ENCODE results near the gene ZAP70.

ZAP70 gene

GRCh38 chr2:97774425-97774824 lies 61.0 kb downstream of the ZAP70 start:
- TF ChIP-seq, protein P1, sequence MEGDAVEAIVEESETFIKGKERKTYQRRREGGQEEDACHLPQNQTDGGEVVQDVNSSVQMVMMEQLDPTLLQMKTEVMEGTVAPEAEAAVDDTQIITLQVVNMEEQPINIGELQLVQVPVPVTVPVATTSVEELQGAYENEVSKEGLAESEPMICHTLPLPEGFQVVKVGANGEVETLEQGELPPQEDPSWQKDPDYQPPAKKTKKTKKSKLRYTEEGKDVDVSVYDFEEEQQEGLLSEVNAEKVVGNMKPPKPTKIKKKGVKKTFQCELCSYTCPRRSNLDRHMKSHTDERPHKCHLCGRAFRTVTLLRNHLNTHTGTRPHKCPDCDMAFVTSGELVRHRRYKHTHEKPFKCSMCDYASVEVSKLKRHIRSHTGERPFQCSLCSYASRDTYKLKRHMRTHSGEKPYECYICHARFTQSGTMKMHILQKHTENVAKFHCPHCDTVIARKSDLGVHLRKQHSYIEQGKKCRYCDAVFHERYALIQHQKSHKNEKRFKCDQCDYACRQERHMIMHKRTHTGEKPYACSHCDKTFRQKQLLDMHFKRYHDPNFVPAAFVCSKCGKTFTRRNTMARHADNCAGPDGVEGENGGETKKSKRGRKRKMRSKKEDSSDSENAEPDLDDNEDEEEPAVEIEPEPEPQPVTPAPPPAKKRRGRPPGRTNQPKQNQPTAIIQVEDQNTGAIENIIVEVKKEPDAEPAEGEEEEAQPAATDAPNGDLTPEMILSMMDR (IDR thresholded peaks at IDR 0.05; ENCODE audit: borderline replicate concordance, insufficient read depth, low read depth, low read length): peak; percentile 61

DNA sequence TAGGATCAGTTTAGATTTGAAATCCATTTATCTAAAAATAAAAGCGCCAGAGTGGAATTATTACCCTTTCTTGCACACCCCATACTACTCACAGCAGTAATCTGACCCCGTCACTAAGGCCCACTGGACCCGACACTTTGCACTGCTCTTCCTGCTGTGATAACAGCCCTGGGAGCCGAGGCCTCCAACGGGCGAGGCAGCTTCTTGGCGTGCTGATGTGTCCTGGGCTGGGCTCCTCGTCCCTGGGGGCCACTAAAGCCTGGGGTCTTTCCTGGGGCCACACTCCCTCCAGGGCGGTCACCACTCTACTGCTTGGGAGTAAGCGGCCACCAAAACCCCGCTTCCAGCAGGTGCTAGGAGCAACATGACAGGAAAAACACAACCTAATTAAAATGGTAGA lies 61.7 kb downstream of the ZAP70 start:
- H3K4me3 ChIP-seq (ENCODE audit: low read depth, low read length): no peak overlapping the region
- TF ChIP-seq, protein P1 (IDR thresholded peaks at IDR 0.05; ENCODE audit: borderline replicate concordance, insufficient read depth, low read depth, low read length): no peak

More at GRCh38 chr2:97774425-97774824, 61.0 kb downstream of the ZAP70 start:
- H3K4me3 ChIP-seq (ENCODE audit: low read depth, low read length): no peak overlapping the region

- H3K4me3 ChIP-seq (ENCODE audit: low read depth, low read length): no peak overlapping the region
- TF ChIP-seq, protein P1 (IDR thresholded peaks at IDR 0.05; ENCODE audit: borderline replicate concordance, insufficient read depth, low read depth, low read length): no peak
These were observed 65.8 kb downstream of the ZAP70 start for GRCh38 chr2:97779141-97779540.

DNA sequence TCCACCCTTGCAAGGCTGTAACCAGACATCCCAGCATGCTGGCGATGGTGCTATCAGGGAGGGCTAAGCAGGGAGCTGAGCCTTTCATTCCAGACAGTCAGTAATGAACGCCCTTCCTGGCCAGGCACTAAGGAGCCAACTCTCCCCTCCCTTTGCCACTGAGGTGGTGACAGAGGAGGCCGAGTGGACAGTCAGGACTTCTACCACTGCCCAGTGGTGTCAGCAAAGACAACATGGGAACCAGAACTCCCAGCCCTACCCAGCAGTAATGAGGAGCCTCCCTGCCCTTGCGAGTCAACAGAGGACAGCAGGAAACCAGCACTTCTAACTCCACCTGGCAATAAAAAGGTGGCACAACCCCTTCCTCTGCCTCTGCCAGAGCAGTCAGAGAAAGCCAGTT lies 68.6 kb downstream of the ZAP70 start:
- H3K4me3 ChIP-seq (ENCODE audit: low read depth, low read length): no peak overlapping the region
- TF ChIP-seq, protein P1 (IDR thresholded peaks at IDR 0.05; ENCODE audit: borderline replicate concordance, insufficient read depth, low read depth, low read length): no peak

GRCh38 chr2:97784953-97785352 lies 71.6 kb downstream of the ZAP70 start:
- no peak overlapping the region for H3K4me3 ChIP-seq (ENCODE audit: low read depth, low read length)
- TF ChIP-seq, protein P1 (IDR thresholded peaks at IDR 0.05; ENCODE audit: borderline replicate concordance, insufficient read depth, low read depth, low read length): no peak

GRCh38 chr2:97785818-97786217 lies 72.4 kb downstream of the ZAP70 start:
- H3K4me3 ChIP-seq (ENCODE audit: low read depth, low read length): no peak overlapping the region
- TF ChIP-seq, protein P1 (IDR thresholded peaks at IDR 0.05; ENCODE audit: borderline replicate concordance, insufficient read depth, low read depth, low read length): no peak

- TF ChIP-seq, protein P1 (IDR thresholded peaks at IDR 0.05; ENCODE audit: borderline replicate concordance, insufficient read depth, low read depth, low read length): no peak
- no peak overlapping the region for H3K4me3 ChIP-seq (ENCODE audit: low read depth, low read length)
These were observed 75.7 kb downstream of the ZAP70 start for GRCh38 chr2:97788986-97789644.
